Coronary artery (tissue), 2 donors: ENCODE measurements around the gene IPPK.

Experiments
- DNase-seq: peaks from one replicate; pipeline ENCODE4 v3.0.0-alpha.2; 2017; ENCODE audit warnings: low spot score
- H3K27ac ChIP-seq, 2 donors: fragments of 200-600 bp; sonication (generic); one replicate each; pipeline ENCODE4 v1.5.1; 2016 to 2019
- H3K4me3 ChIP-seq: fragments of 200-600 bp; sonication (generic); 2 replicates; pipeline ENCODE4 v1.5.1; 2016; ENCODE audit warnings: mild to moderate bottlenecking, moderate library complexity
- TF ChIP-seq, protein P1 (sequence below): fragments of 200-600 bp; sonication (generic); IDR thresholded peaks from one replicate; pipeline ENCODE4 v1.5.1; 2019; ENCODE audit warnings: antibody characterized with exemption

Gene IPPK

DNA sequence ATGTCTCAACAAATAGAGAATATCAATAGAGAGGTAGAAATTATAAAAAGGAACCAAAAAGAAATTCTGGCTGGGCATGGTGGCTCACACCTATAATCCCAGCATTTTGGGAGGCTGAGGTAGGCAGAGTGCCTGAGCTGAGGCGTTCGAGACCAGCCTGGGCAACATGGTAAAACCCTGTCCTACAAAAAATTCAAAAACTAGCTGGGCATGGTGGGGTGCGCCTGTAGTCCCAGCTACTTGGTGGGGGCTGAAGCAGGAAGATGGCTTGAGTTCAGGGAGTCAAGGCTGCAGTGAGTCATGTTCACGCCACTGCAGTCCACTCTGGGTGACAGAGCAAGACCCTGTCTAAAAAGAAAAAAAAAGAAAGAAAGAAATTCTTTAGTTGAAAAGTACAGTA lies 24.9 kb downstream of the IPPK start:
- no peak for DNase-seq
- no peak overlapping the region for H3K4me3 ChIP-seq
- H3K27ac ChIP-seq: no peak overlapping the region
- TF ChIP-seq, protein P1, sequence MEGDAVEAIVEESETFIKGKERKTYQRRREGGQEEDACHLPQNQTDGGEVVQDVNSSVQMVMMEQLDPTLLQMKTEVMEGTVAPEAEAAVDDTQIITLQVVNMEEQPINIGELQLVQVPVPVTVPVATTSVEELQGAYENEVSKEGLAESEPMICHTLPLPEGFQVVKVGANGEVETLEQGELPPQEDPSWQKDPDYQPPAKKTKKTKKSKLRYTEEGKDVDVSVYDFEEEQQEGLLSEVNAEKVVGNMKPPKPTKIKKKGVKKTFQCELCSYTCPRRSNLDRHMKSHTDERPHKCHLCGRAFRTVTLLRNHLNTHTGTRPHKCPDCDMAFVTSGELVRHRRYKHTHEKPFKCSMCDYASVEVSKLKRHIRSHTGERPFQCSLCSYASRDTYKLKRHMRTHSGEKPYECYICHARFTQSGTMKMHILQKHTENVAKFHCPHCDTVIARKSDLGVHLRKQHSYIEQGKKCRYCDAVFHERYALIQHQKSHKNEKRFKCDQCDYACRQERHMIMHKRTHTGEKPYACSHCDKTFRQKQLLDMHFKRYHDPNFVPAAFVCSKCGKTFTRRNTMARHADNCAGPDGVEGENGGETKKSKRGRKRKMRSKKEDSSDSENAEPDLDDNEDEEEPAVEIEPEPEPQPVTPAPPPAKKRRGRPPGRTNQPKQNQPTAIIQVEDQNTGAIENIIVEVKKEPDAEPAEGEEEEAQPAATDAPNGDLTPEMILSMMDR: no peak

DNA sequence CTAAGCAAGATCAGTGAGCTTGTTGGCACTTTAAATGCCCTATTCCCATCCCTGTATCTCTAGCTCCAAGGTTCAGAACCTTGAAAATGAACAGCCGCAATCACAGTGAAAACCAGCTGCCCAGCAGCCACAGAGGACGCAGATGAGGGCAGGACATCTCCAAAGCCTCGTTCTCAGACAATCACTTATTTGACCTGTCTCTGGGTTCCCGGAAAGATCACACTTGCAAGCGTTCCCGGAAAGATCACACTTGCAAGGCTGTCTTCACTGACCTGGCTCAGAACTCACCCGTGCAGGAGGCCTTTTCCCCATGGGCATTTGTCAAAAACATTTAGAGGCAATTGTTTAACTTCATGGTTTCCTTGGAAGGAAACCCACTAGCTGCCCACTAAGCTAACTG lies 25.7 kb downstream of the IPPK start:
- TF ChIP-seq, protein P1: no peak
- no peak overlapping the region for H3K27ac ChIP-seq
- peak; percentile 28 for DNase-seq
- H3K4me3 ChIP-seq: no peak overlapping the region

GRCh38 chr9:92642564-92642963 lies 27.4 kb downstream of the IPPK start:
- TF ChIP-seq, protein P1: no peak
- H3K27ac ChIP-seq: no peak overlapping the region
- DNase-seq: peak; percentile 52
- no peak overlapping the region for H3K4me3 ChIP-seq

DNA sequence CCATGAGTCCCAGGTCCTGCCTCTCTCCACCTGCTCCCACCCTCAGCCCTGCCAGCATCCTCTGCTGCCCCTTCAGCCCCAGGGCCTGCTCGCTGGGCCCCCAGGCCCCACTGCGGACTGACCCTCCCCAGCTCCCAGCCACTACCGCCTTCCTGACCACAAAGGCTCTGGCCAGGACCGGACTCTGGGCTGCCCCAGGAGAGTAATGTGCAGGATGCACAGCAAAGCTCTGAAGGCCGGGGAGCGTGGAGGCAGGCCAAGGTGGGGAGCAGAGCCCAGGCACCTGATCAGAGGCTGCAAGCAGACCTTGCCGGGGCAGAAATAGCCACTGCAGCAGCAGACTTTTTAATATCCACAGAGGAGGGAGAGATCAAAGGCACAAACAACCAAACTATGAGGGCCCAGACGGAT lies 27.9 kb downstream of the IPPK start:
- no peak overlapping the region for H3K27ac ChIP-seq
- DNase-seq: no peak
- TF ChIP-seq, protein P1: no peak
- H3K4me3 ChIP-seq: no peak overlapping the region

GRCh38 chr9:92641092-92641809 lies 28.7 kb downstream of the IPPK start:
- TF ChIP-seq, protein P1: no peak
- H3K27ac ChIP-seq: no peak overlapping the region
- DNase-seq: peak; percentile 41
- no peak overlapping the region for H3K4me3 ChIP-seq

GRCh38 chr9:92640398-92641091 lies 29.4 kb downstream of the IPPK start:
- no peak overlapping the region for H3K4me3 ChIP-seq
- no peak overlapping the region for H3K27ac ChIP-seq
- DNase-seq: peak; percentile 46
- TF ChIP-seq, protein P1: no peak

DNA sequence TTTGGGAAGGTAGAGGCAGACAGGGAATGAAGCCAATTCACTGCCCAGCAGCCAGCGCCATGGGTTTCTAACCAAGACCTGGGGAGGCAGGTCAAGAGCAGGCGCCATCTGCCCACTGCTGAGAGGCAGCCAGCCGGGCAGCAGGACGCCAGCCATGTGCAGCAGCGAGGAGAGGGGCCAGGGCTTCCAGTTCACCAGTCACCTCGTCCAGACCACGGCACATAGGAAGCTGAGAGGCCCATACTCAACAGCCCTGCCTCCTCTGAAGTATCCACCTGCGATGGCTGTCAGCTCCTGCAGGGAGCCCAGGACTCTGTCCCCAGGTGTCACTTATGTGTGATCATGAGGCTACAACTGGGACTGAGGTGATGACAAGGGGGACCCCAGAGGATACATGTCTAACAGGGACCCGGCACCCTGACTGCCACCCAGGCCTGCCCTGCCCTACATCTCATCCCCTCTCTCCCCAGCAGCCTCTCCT lies 30.1 kb downstream of the IPPK start:
- Histone ChIP-seq H3K4me3 (no peak overlapping the region), H3K27ac (no peak overlapping the region)
- TF ChIP-seq, protein P1: no peak
- peak; percentile 60 for DNase-seq
